Measurements from ENCODE around the gene NFRKB.

- TF ChIP-seq POLR2A (IDR thresholded peaks at IDR 0.05) = no peak
- no peak for TF ChIP-seq CTCF (IDR thresholded peaks at IDR 0.05)
These were observed 39.3 kb downstream of the NFRKB start for GRCh38 chr11:129856036-129856435.
